ENCODE results near the gene GLRX. TPM values are rescaled to one million over a fixed set of nuclear protein-coding genes. Genes with fewer than 3 reads are reported as not detected.

GLRX gene
- total RNA-seq, 4 donors from 2014 or later, result 30.9 to 151 (median 80.0) TPM

DNA sequence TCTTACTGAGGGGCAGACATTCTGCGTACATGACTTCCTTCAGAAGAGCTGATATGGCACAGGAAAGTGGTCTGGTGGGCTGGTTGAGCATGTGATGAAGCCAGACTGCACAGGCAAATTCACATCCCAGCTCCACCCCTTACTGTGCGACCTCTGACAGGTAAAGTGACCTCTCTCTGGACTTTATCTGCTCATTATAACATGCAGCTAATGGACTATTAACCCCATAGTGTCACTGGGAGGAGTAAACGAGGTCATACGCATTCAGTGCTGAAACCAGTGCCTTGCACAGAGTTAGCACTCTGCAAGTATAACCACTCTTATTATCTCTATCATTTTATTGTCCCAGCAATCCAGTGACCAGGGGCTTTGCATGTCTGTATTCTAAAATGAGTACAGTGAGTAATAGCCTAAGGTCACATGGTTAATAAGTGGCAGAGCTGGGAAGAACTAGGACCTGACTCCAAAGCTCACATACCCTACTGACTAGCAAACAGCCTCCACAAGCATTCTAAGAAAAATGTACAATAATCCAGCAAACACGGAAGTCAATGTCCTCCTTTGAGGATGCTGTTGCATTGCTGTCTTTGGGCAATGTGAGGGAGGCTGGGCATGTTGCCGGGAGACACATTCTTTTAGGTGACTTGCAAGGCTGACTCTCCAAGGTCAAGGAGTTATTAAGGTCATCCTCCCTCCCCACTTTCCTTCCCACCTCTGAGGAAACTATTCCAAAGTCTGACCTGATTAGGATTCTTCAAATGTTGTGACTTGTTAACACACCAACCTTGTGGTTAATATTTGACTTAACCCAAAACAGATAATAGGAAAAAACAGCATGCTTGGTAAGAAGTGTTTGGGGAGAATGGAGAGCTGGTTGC is 19.0 kb downstream of the GLRX start:
- H3K9me3 ChIP-seq, result no peaks in the 10 kb centered on the region
- no peak overlapping the region for H3K4me3 ChIP-seq
- DNase-seq (ENCODE audit: low spot score in 2 of 2), result no peak
- no peaks in the 10 kb centered on the region for H3K36me3 ChIP-seq
- H3K27ac ChIP-seq, result no peak overlapping the region
- no peak for TF ChIP-seq POLR2A (IDR thresholded peaks at IDR 0.05)
- TF ChIP-seq, protein P1, sequence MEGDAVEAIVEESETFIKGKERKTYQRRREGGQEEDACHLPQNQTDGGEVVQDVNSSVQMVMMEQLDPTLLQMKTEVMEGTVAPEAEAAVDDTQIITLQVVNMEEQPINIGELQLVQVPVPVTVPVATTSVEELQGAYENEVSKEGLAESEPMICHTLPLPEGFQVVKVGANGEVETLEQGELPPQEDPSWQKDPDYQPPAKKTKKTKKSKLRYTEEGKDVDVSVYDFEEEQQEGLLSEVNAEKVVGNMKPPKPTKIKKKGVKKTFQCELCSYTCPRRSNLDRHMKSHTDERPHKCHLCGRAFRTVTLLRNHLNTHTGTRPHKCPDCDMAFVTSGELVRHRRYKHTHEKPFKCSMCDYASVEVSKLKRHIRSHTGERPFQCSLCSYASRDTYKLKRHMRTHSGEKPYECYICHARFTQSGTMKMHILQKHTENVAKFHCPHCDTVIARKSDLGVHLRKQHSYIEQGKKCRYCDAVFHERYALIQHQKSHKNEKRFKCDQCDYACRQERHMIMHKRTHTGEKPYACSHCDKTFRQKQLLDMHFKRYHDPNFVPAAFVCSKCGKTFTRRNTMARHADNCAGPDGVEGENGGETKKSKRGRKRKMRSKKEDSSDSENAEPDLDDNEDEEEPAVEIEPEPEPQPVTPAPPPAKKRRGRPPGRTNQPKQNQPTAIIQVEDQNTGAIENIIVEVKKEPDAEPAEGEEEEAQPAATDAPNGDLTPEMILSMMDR (IDR thresholded peaks at IDR 0.05), result no peak
- no peak for TF ChIP-seq EP300 (IDR thresholded peaks at IDR 0.05)
- TF ChIP-seq POLR2AphosphoS5 (IDR thresholded peaks at IDR 0.05), result no peak
- H3K27me3 ChIP-seq, result no peaks in the 10 kb centered on the region
- WGBS, result 84% methylated on average over 6 of the region's 6 CpGs
- H3K4me1 ChIP-seq, result peaks cover 8% of the 10 kb centered on the region

GRCh38 chr5:95801961-95802360 is 20.6 kb downstream of the GLRX start:
- no peak for DNase-seq (ENCODE audit: low spot score in 2 of 2)

GRCh38 chr5:95801532-95801931 is 21.0 kb downstream of the GLRX start:
- DNase-seq (ENCODE audit: low spot score in 2 of 2), result no peak
- H3K27me3 ChIP-seq, result no peaks in the 10 kb centered on the region
- H3K9me3 ChIP-seq, result no peaks in the 10 kb centered on the region
- H3K27ac ChIP-seq, result no peak overlapping the region
- no peak for TF ChIP-seq POLR2AphosphoS5 (IDR thresholded peaks at IDR 0.05)
- TF ChIP-seq POLR2A (IDR thresholded peaks at IDR 0.05), result no peak
- no peak for TF ChIP-seq EP300 (IDR thresholded peaks at IDR 0.05)
- H3K36me3 ChIP-seq, result no peaks in the 10 kb centered on the region
- no peaks in the 10 kb centered on the region for H3K4me1 ChIP-seq
- no peak overlapping the region for H3K4me3 ChIP-seq
- WGBS, result 64% methylated on average over 2 of the region's 2 CpGs

More at GRCh38 chr5:95801961-95802360, 20.6 kb downstream of the GLRX start:
- H3K27me3 ChIP-seq, result no peaks in the 10 kb centered on the region
- H3K27ac ChIP-seq, result no peak overlapping the region
- no peaks in the 10 kb centered on the region for H3K4me1 ChIP-seq
- H3K4me3 ChIP-seq, result no peak overlapping the region
- no peaks in the 10 kb centered on the region for H3K36me3 ChIP-seq
- H3K9me3 ChIP-seq, result no peaks in the 10 kb centered on the region
- TF ChIP-seq POLR2AphosphoS5 (IDR thresholded peaks at IDR 0.05) (no peak), POLR2A (IDR thresholded peaks at IDR 0.05) (no peak), EP300 (IDR thresholded peaks at IDR 0.05) (no peak)
- TF ChIP-seq, protein P1 (IDR thresholded peaks at IDR 0.05), result no peak
- 95% methylated on average over 3 of the region's 3 CpGs for whole genome bisulfite sequencing

DNA sequence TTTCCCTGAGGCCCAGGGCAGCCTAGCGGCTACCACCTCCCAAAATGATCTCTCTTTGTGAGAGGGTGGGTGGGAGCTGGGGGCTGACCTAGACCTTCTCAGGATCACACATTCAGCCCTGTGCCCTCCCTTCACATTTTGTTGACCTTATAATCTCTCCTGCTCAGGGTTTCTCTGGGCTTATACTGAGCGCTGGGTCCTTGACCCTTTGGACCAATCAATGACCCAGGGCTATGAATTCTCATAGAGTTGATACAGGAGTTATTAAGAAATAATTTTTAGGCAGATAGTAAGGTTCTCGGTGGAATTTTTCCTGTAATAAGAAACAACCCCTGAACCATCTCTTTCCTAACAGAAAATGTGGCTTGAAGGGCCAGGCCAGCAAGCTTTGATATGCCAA is 22.0 kb downstream of the GLRX start:
- WGBS, result 100% methylated on average over 3 of the region's 3 CpGs
- TF ChIP-seq EP300 (IDR thresholded peaks at IDR 0.05), result no peak
- TF ChIP-seq, protein P1 (IDR thresholded peaks at IDR 0.05), result no peak
- TF ChIP-seq POLR2AphosphoS5 (IDR thresholded peaks at IDR 0.05), result no peak
- no peak for TF ChIP-seq POLR2A (IDR thresholded peaks at IDR 0.05)
- Histone ChIP-seq H3K4me3 (no peak overlapping the region), H3K27me3 (no peaks in the 10 kb centered on the region), H3K27ac (no peak overlapping the region), H3K9me3 (no peaks in the 10 kb centered on the region), H3K4me1 (no peaks in the 10 kb centered on the region), H3K36me3 (no peaks in the 10 kb centered on the region)
- DNase-seq (ENCODE audit: low spot score in 2 of 2), result no peak

DNA sequence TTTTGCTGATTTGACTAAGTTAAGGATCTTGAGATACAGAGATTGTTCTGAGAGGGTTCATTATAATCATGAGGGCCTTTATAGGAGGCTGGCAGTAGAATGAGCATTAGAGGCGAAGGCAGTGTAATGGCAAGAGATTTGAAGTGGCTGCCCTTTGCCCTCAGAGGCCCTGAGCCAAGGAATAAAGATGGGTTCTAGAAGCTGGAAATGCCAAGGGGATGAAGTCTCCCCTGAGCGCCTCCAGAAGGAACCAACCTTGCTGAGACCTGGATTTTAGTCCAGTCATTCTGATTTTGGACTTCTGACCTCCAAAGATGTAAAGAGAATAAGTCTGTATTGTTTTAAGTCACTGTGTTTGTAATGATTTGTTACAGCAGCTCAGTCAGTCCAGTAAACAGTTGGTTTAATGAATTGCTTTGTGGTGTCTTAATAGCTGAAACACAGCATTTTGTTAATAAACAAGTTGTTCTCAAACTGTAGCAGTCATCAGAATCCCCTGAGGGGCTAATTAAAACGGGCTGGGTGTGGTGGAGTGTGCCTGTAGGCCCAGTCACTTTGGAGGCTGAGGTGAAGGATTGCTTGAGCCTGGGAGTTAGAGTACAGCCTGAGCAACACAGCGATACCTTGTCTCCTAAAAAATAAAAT is 23.2 kb downstream of the GLRX start:
- 76% methylated on average over 4 of the region's 4 CpGs for WGBS
- H3K36me3 ChIP-seq, result peaks cover 4% of the 10 kb centered on the region
- DNase-seq (ENCODE audit: low spot score in 2 of 2), result no peak
- no peak for TF ChIP-seq EP300 (IDR thresholded peaks at IDR 0.05)
- no peak for TF ChIP-seq POLR2A (IDR thresholded peaks at IDR 0.05)
- no peaks in the 10 kb centered on the region for H3K9me3 ChIP-seq
- H3K27me3 ChIP-seq, result no peaks in the 10 kb centered on the region
- no peak overlapping the region for H3K27ac ChIP-seq
- no peaks in the 10 kb centered on the region for H3K4me1 ChIP-seq
- no peak overlapping the region for H3K4me3 ChIP-seq

DNA sequence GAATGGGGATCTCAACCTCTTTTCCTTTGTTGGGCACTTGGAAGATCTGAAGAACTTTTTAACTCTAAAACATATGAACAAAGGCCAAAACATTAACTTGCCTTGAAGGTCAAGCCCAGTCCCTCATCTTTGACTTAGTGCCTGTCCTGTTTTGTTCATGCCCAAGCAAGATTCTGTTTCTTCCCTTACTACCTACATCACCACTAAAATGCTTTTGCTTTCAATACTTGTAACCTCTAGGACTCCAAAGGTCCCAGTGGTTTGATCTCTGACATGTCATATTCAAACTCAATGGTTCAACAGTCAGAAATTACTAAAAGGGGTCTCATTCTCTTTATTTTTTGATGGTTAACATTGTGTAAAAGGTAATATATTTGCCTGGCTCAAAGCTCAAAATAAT is 24.0 kb downstream of the GLRX start:
- TF ChIP-seq EP300 (IDR thresholded peaks at IDR 0.05), result no peak
- no peak for TF ChIP-seq POLR2A (IDR thresholded peaks at IDR 0.05)
- TF ChIP-seq POLR2AphosphoS5 (IDR thresholded peaks at IDR 0.05), result no peak
- TF ChIP-seq, protein P1 (IDR thresholded peaks at IDR 0.05), result no peak
- no peaks in the 10 kb centered on the region for H3K9me3 ChIP-seq

More for the DNA sequence above, 24.0 kb downstream of the GLRX start:
- H3K4me1 ChIP-seq, result no peaks in the 10 kb centered on the region
- H3K27me3 ChIP-seq, result no peaks in the 10 kb centered on the region
- H3K36me3 ChIP-seq, result peaks cover 9% of the 10 kb centered on the region
- no peak overlapping the region for H3K27ac ChIP-seq
- DNase-seq (ENCODE audit: low spot score in 2 of 2), result no peak
- no peak overlapping the region for H3K4me3 ChIP-seq

Data from suprapubic skin (tissue), 4 donors.